A673 (cell line): ENCODE data around the gene BRAT1. TPM values are rescaled to one million over a fixed set of nuclear protein-coding genes. Genes with fewer than 3 reads are reported as not detected.

Experiments used
- BruUV-seq: library from RNA; stranded (reverse); fragments of 400-500 nt; replicated peaks from 2 replicates; lab custom pipeline; 2021; lab: Mats Ljungman, UMichigan
- CTCF ChIA-PET: fragments of 300-600 bp; sonication (Branson Sonifier 250); formaldehyde crosslinking; loops from one replicate; lab custom pipeline; 2022; ENCODE audit warnings: antibody characterized with exemption; lab: Charles Lee
- POLR2A ChIA-PET: fragments of 300-600 bp; sonication (Branson Sonifier 250); formaldehyde crosslinking; loops from one replicate; lab custom pipeline; 2022; ENCODE audit warnings: antibody characterized with exemption; ENCODE audit not compliant: low non-redundant PET; lab: Charles Lee
- DNase-seq: peaks from one replicate; pipeline ENCODE4 v3.0.0-alpha.2; 2015; ENCODE audit warnings: low spot score
- H3K27ac ChIP-seq: fragments of 200-600 bp; sonication (generic); 2 replicates; pipeline ENCODE4 v1.5.1; 2016; ENCODE audit warnings: mixed run types, low read depth, mild to moderate bottlenecking, mixed read lengths, antibody characterized with exemption, low read length; ENCODE audit not compliant: poor library complexity, severe bottlenecking
- H3K27me3 ChIP-seq: fragments of 200-600 bp; sonication (generic); replicated peaks from 2 replicates; pipeline ENCODE4 v1.6.1; 2017; ENCODE audit warnings: mixed run types, low read depth, mild to moderate bottlenecking, mixed read lengths, antibody characterized with exemption, low read length; ENCODE audit not compliant: insufficient read depth, poor library complexity
- H3K36me3 ChIP-seq: fragments of 200-600 bp; sonication (generic); 2 replicates; pipeline ENCODE4 v1.6.1; 2016; ENCODE audit warnings: mixed run types, mild to moderate bottlenecking, mixed read lengths, antibody characterized with exemption, low read length; ENCODE audit not compliant: insufficient read depth, poor library complexity, severe bottlenecking
- H3K4me1 ChIP-seq: fragments of 200-600 bp; sonication (generic); 2 replicates; pipeline ENCODE4 v1.6.1; 2017; ENCODE audit warnings: mixed run types, mild to moderate bottlenecking, mixed read lengths, antibody characterized with exemption, low read length; ENCODE audit not compliant: insufficient read depth, poor library complexity, severe bottlenecking
- H3K4me3 ChIP-seq: fragments of 200-600 bp; sonication (generic); 2 replicates; pipeline ENCODE4 v1.5.1; 2016; ENCODE audit warnings: low read depth, mixed run types, mild to moderate bottlenecking, mixed read lengths, low read length; ENCODE audit not compliant: poor library complexity, severe bottlenecking
- H3K9me3 ChIP-seq: fragments of 200-600 bp; sonication (generic); 2 replicates; pipeline ENCODE4 v1.6.1; 2016; ENCODE audit warnings: mixed run types, low read depth, mild to moderate bottlenecking, mixed read lengths, antibody characterized with exemption, low read length; ENCODE audit not compliant: poor library complexity, severe bottlenecking
- EZH2 ChIP-seq: fragments of 200-600 bp; sonication (generic); IDR thresholded peaks from 2 replicates; pipeline ENCODE4 v1.6.1; 2017; ENCODE audit warnings: borderline replicate concordance, low read depth, mild to moderate bottlenecking, mixed read lengths, antibody characterized with exemption, low read length; ENCODE audit not compliant: poor library complexity, severe bottlenecking
- intact Hi-C: fragments of 100-400 bp; cut with micrococcal nuclease; formaldehyde crosslinking; loops from one replicate; pipeline ENCODE4 v1.10.0; 2022; ENCODE audit not compliant: unreplicated experiment
- total RNA-seq: library from RNA; stranded (reverse); gene quantifications from 2 replicates; pipeline ENCODE4 v1.2.3, GENCODE V29; 2021
- TF ChIP-seq, protein P1 (sequence below): fragments of 300-800, 200-600 bp; sonication (generic); conservative IDR thresholded peaks from 2 replicates; pipeline ENCODE4 v1.5.1; 2017; ENCODE audit warnings: low read depth, mild to moderate bottlenecking, antibody characterized with exemption, low read length, moderate library complexity, mixed read lengths

BRAT1 gene
- total RNA-seq, 1 experiment from 2014 or later = 47.9 TPM

DNA sequence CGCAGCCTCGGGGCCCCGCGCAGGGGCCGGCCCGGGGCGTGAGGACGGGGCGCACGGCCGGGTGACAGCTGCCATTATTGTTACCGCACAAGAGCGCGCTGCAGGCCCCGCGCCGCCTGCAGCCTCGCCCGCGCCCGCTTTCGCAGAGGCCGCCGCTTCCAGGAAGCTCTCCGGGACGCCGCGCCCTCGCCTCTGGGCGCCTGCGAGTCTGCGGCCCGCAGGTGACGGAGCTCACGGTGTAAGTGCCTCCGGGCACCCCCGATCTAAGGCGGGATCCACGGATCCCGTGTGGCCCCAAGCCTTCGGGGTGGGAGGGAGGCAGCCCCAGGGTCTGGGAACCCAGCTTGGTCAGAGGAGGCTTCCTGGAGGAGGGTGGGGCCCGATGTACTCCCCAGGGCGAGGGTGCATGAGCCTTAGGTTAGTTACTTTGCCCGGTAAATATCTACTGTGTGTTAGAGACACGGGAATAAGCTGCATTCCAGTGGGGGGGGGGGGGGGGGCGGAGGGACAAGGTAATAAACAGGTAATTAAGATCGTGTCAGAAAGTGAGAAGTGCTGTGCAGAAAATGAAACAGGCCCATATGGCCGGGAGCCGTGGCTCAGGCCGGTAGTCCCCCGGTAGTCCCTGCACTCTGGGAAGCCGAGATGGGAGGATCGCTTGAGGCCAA lies 4.1 kb upstream of the BRAT1 start:
- Histone ChIP-seq H3K27me3 (no peaks in the 10 kb centered on the region), H3K9me3 (no peaks in the 10 kb centered on the region), H3K36me3 (no peaks in the 10 kb centered on the region), H3K4me3 (peak overlapping the region; percentile 98), H3K4me1 (peaks cover 10% of the 10 kb centered on the region), H3K27ac (peak overlapping the region; percentile 78)
- ChIA-PET CTCF (interaction anchor here (0.6 to 0.9 kb wide), 2 partner anchors 71 to 112 kb away, joined by 4 to 7 read pairs; no protein-coding TSS in a partner anchor), POLR2A (no interaction called here)
- no peak for TF ChIP-seq EZH2
- TF ChIP-seq, protein P1, sequence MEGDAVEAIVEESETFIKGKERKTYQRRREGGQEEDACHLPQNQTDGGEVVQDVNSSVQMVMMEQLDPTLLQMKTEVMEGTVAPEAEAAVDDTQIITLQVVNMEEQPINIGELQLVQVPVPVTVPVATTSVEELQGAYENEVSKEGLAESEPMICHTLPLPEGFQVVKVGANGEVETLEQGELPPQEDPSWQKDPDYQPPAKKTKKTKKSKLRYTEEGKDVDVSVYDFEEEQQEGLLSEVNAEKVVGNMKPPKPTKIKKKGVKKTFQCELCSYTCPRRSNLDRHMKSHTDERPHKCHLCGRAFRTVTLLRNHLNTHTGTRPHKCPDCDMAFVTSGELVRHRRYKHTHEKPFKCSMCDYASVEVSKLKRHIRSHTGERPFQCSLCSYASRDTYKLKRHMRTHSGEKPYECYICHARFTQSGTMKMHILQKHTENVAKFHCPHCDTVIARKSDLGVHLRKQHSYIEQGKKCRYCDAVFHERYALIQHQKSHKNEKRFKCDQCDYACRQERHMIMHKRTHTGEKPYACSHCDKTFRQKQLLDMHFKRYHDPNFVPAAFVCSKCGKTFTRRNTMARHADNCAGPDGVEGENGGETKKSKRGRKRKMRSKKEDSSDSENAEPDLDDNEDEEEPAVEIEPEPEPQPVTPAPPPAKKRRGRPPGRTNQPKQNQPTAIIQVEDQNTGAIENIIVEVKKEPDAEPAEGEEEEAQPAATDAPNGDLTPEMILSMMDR = no peak
- intact Hi-C loops = loop anchor here (5.0 kb wide), 2 partner anchors 42 to 73 kb away; partner anchors contain the start of genes LFNG and TTYH3
- peak; percentile 41 for DNase-seq
- no TSS peak for BruUV-seq

DNA sequence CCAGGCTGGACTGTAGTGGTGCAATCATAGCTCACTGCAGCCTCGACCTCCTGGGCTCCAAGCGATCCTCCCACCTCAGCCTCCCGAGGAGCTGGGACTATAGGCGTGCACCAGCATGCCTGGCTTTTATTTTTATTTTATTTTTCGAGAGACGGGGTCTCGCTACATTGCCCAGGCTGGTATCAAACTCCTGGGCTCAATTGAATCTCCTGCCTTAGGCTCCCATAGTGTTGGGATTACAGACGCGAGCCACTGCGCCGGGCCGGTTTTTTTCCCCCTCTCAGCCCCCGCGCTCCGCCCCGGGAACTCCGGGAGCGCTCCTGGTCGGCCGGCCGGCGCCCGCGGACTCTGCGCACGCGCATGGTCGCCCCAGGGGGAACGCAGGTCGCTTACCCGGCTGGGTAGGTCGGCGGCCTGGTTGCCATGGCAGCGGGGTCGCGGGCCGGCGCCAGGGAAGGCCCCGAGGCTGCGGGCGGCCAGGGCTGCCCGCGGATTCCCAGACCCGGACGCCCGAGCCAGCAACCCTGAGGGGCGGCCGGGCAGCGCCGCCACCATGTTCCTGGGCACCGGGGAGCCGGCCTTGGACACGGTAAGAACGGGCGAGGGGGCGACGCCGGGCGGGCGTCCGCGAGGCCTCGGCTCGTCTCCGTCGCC lies 3.4 kb upstream of the BRAT1 start, which contains the start of gene IQCE:
IQCE (plus strand) TSS at position 351 of the 654 bp plus-strand sequence; CDS start at position 554, 203 bp downstream.
- BruUV-seq = no TSS peak
- H3K9me3 ChIP-seq = no peaks in the 10 kb centered on the region
- H3K4me3 ChIP-seq = peak within 1 kb of the TSS; percentile 98
- DNase-seq = peak; percentile 92
- TF ChIP-seq, protein P1 = no peak
- TF ChIP-seq EZH2 = no peak
- H3K27ac ChIP-seq = peak within 1 kb of the TSS; percentile 78
- peaks cover 10% of the 10 kb centered on the region for H3K4me1 ChIP-seq
- ChIA-PET CTCF (no interaction called here), POLR2A (no interaction called here)
- intact Hi-C loops = loop anchor here (5.0 kb wide), 2 partner anchors 41 to 74 kb away; partner anchors contain the start of genes LFNG and TTYH3
- H3K27me3 ChIP-seq = no peaks in the 10 kb centered on the region
- H3K36me3 ChIP-seq = no peaks in the 10 kb centered on the region

DNA sequence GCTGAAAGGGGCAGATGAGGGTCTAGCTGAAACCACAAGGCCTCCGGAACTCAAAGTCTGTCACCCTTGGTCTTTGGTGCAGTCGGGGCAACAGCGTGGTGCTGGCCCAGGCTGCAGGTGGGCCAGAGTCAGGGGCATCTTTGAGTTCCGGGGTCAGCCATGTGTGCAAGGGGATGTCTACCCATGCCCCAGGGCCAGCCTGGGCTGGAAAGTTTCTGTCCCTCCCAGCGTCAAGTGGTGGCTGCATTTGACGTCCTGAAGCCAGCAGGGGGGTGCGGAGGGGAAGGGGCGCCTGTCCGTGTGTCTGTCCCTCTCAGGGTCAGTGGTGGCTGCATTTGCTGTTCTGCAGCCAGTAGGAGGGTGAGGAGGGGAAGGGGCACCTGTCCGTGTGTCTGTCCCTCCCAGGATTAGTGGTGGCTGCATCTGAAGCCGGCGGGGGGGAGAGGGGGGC lies 638 bp downstream of the BRAT1 start:
- Histone ChIP-seq H3K9me3 (no peaks in the 10 kb centered on the region), H3K4me1 (peaks cover 10% of the 10 kb centered on the region), H3K4me3 (peak overlapping the region; percentile 73), H3K36me3 (peaks cover 10% of the 10 kb centered on the region), H3K27me3 (no peaks in the 10 kb centered on the region), H3K27ac (peak overlapping the region; percentile 100)
- intact Hi-C loops = loop anchor here (5.0 kb wide), 2 partner anchors 37 to 78 kb away; partner anchors contain the start of genes LFNG and TTYH3
- CTCF ChIA-PET = no interaction called here
- TF ChIP-seq EZH2 = no peak
- TF ChIP-seq, protein P1 = no peak
- no peak for DNase-seq
- BruUV-seq = no TSS peak
- POLR2A ChIA-PET = no interaction called here
